ENCODE results near the gene ZSWIM3. TPM values are rescaled to one million over a fixed set of nuclear protein-coding genes. Genes with fewer than 3 reads are reported as not detected.

ZSWIM3 gene
- total and polyA plus RNA-seq, 2 of the 13 experiments (the other 11 are each of a cell fraction or from before 2014, with no cell fraction given) = 5.2 to 5.8 TPM

- TF ChIP-seq ESRRA (CRISPR knock-in tag; IDR thresholded peaks at IDR 0.05; ENCODE audit: low read depth) (peak; percentile 6; the same call in 1 of the 2 replicates), ZNF841 (CRISPR knock-in tag; IDR thresholded peaks at IDR 0.05; ENCODE audit: borderline replicate concordance) (no peak), ZNF777 (CRISPR knock-in tag; IDR thresholded peaks at IDR 0.05) (0 out of 2 replicates have a peak, but pooled peaks have one; percentile 4), BRD4 (CRISPR knock-in tag; IDR thresholded peaks at IDR 0.05) (no peak; the same call in 1 of the 2 replicates), ZNF781 (CRISPR knock-in tag; IDR thresholded peaks at IDR 0.05; ENCODE audit: borderline replicate concordance, not compliant biosample characterization) (no peak), ZMYM3 (CRISPR knock-in tag; IDR thresholded peaks at IDR 0.05) (no peak; the same call in 1 of the 2 replicates), RCOR2 (CRISPR knock-in tag; IDR thresholded peaks at IDR 0.05) (0 out of 2 replicates have a peak, but pooled peaks have one; percentile 1), ZC3H13 (CRISPR knock-in tag; IDR thresholded peaks at IDR 0.05) (no peak), ZNF44 (CRISPR knock-in tag; IDR thresholded peaks at IDR 0.05) (peak; percentile 91; the same call in 1 of the 2 replicates), IRX3 (CRISPR knock-in tag; IDR thresholded peaks at IDR 0.05; ENCODE audit: borderline replicate concordance, low read depth) (peak; percentile 83; the same call in 1 of the 2 replicates), ZNF275 (CRISPR knock-in tag; IDR thresholded peaks at IDR 0.05; ENCODE audit: borderline replicate concordance) (peak; percentile 86), ASH2L (IDR thresholded peaks at IDR 0.05; ENCODE audit: insufficient read length, low read depth, low read length) (peak; percentile 85), REXO4 (CRISPR knock-in tag; IDR thresholded peaks at IDR 0.05; ENCODE audit: borderline replicate concordance) (no peak), BCLAF1 (IDR thresholded peaks at IDR 0.05) (no peak), RFXANK (CRISPR knock-in tag; IDR thresholded peaks at IDR 0.05) (peak; percentile 48; the same call in 1 of the 2 replicates), ZNF263 (CRISPR knock-in tag; IDR thresholded peaks at IDR 0.05) (peak; percentile 43), KMT2A (CRISPR knock-in tag; IDR thresholded peaks at IDR 0.05) (peak; percentile 86), TBX3 (IDR thresholded peaks at IDR 0.05; ENCODE audit: borderline replicate concordance) (peak; percentile 43; the same call in 1 of the 2 replicates)
- TF ChIP-seq, protein P1, sequence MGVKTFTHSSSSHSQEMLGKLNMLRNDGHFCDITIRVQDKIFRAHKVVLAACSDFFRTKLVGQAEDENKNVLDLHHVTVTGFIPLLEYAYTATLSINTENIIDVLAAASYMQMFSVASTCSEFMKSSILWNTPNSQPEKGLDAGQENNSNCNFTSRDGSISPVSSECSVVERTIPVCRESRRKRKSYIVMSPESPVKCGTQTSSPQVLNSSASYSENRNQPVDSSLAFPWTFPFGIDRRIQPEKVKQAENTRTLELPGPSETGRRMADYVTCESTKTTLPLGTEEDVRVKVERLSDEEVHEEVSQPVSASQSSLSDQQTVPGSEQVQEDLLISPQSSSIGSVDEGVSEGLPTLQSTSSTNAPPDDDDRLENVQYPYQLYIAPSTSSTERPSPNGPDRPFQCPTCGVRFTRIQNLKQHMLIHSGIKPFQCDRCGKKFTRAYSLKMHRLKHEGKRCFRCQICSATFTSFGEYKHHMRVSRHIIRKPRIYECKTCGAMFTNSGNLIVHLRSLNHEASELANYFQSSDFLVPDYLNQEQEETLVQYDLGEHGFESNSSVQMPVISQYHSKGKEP (CRISPR knock-in tag; IDR thresholded peaks at IDR 0.05) = peak; percentile 82; the same call in 1 of the 2 replicates
- TF ChIP-seq, protein P2, sequence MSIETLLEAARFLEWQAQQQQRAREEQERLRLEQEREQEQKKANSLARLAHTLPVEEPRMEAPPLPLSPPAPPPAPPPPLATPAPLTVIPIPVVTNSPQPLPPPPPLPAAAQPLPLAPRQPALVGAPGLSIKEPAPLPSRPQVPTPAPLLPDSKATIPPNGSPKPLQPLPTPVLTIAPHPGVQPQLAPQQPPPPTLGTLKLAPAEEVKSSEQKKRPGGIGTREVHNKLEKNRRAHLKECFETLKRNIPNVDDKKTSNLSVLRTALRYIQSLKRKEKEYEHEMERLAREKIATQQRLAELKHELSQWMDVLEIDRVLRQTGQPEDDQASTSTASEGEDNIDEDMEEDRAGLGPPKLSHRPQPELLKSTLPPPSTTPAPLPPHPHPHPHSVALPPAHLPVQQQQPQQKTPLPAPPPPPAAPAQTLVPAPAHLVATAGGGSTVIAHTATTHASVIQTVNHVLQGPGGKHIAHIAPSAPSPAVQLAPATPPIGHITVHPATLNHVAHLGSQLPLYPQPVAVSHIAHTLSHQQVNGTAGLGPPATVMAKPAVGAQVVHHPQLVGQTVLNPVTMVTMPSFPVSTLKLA (IDR thresholded peaks at IDR 0.05) = no peak; the same call in 1 of the 2 replicates
- TF ChIP-seq, protein P3, sequence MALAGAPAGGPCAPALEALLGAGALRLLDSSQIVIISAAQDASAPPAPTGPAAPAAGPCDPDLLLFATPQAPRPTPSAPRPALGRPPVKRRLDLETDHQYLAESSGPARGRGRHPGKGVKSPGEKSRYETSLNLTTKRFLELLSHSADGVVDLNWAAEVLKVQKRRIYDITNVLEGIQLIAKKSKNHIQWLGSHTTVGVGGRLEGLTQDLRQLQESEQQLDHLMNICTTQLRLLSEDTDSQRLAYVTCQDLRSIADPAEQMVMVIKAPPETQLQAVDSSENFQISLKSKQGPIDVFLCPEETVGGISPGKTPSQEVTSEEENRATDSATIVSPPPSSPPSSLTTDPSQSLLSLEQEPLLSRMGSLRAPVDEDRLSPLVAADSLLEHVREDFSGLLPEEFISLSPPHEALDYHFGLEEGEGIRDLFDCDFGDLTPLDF (CRISPR knock-in tag; IDR thresholded peaks at IDR 0.05) = 0 out of 2 replicates have a peak, but pooled peaks have one; percentile 8
These were observed at the start of gene ZSWIM3, which contains the start of gene ACOT8 (continued) for GRCh38 chr20:45857114-45857881.

All from HepG2 (cell line).